Omental fat pad (tissue), 4 donors: ENCODE data around the gene NRP1. TPM values are rescaled to one million over a fixed set of nuclear protein-coding genes. Genes with fewer than 3 reads are reported as not detected.

Source experiments
- ATAC-seq: fragments of 150-250 bp; one replicate; pipeline ENCODE4 v1.9.1; 2016; ENCODE audit warnings: mild to moderate bottlenecking, moderate library complexity; ENCODE audit not compliant: low FRiP score
- DNase-seq: peaks from one replicate; pipeline ENCODE4 v3.0.0-alpha.2; 2019; ENCODE audit warnings: low spot score
- total RNA-seq, 4 donors: library from RNA; depleted of rRNA; stranded (reverse); fragments of >200 nt; gene quantifications; one replicate each; pipeline ENCODE4 v1.1.0, GENCODE V29; 2016
- TF ChIP-seq, protein P1 (sequence below), 3 donors: fragments of 450-650 bp; IDR thresholded peaks; one replicate each; pipeline ENCODE4 v1.5.1; 2016 to 2017; ENCODE audit warnings: antibody characterized with exemption in 3 of 3, mild to moderate bottlenecking in 3 of 3, moderate library complexity in 2 of 3

Gene NRP1
- total RNA-seq, 4 donors from 2014 or later, result 72.8 to 223 (median 178) TPM

DNA sequence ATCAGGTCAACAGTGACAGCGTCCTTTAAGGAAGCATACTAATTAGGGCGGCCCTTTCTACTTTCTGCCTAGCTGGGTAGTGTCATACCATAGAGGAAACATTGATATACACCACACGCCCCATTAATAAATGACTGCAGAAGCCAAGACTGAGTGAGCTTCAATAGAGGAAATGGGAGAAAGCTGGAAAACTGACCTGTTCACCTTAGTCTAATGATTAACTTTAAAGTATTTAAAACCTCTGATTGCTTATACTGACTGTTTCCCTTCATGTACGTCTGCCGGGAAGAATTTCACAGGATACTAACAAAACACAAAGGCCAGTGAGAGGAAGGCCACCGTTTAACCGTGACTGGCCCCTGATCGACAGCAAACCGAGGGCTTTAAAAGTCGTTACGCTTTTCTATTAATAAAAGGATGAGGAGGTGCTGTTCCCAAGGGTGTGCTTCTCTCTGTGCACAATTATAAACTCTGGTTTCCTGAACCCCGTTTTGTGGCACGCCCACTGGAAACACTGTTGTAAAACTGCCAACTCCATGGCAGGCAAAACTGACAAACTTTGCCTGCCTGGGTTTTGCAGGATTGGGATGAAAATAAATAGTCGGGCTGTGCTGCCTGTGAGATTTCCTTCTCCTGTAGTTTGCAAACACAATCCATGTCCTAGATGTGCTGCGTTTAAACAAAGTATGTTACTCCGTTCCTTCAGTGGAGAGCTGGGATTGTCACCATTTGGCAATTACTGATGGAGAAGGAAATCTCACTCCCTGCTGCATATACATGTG, 137.6 kb downstream of the NRP1 start:
- ATAC-seq (no peak), DNase-seq (no peak)
- TF ChIP-seq, protein P1, sequence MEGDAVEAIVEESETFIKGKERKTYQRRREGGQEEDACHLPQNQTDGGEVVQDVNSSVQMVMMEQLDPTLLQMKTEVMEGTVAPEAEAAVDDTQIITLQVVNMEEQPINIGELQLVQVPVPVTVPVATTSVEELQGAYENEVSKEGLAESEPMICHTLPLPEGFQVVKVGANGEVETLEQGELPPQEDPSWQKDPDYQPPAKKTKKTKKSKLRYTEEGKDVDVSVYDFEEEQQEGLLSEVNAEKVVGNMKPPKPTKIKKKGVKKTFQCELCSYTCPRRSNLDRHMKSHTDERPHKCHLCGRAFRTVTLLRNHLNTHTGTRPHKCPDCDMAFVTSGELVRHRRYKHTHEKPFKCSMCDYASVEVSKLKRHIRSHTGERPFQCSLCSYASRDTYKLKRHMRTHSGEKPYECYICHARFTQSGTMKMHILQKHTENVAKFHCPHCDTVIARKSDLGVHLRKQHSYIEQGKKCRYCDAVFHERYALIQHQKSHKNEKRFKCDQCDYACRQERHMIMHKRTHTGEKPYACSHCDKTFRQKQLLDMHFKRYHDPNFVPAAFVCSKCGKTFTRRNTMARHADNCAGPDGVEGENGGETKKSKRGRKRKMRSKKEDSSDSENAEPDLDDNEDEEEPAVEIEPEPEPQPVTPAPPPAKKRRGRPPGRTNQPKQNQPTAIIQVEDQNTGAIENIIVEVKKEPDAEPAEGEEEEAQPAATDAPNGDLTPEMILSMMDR (IDR thresholded peaks at IDR 0.05), result no peak

DNA sequence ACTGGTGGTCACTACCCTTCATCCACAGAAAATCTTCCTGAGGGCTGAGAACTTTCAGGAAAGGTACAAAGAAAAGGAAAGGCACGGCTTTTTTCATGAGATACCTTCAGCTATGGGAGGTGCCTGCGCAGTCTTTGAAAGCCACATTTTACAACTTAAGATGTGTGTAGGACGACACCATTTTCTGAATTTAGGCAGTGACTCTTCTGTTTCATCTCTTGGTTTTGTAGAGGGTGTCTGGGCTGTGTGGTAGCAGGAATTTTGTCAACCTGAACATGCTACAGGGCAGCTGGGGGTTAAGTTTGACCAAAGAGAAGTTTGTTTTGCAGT, 138.1 kb downstream of the NRP1 start:
- DNase-seq (no peak), ATAC-seq (no peak)
- TF ChIP-seq, protein P1 (IDR thresholded peaks at IDR 0.05), result no peak

GRCh38 chr10:33195608-33196376, 138.7 kb downstream of the NRP1 start:
- TF ChIP-seq, protein P1 (IDR thresholded peaks at IDR 0.05), result no peak
- ATAC-seq (no peak), DNase-seq (no peak)

GRCh38 chr10:33193701-33194521, 140.6 kb downstream of the NRP1 start:
- ATAC-seq, result peak; percentile 44
- DNase-seq, result no peak
- TF ChIP-seq, protein P1 (IDR thresholded peaks at IDR 0.05), result no peak

GRCh38 chr10:33193057-33193700, 141.3 kb downstream of the NRP1 start:
- peak; percentile 61 for ATAC-seq
- TF ChIP-seq, protein P1 (IDR thresholded peaks at IDR 0.05), result peak in 1 of 3 donors; percentile 59
- peak; percentile 56 for DNase-seq

- DNase-seq, result no peak
- no peak for ATAC-seq
- TF ChIP-seq, protein P1 (IDR thresholded peaks at IDR 0.05), result no peak
Measured at GRCh38 chr10:33192190-33192589, 142.3 kb downstream of the NRP1 start.
